Myometrial cell (primary cell): ENCODE data around the gene ZNF177. TPM values are rescaled to one million over a fixed set of nuclear protein-coding genes. Genes with fewer than 3 reads are reported as not detected.

ENCODE experiments used
- total RNA-seq: library from RNA; depleted of rRNA; stranded (reverse); fragments of >200 nt; gene quantifications from 2 replicates; pipeline ENCODE4 v1.2.3, GENCODE V29; 2015

Gene ZNF177
- total RNA-seq, result 0.29 and 0.71 TPM in 2 replicates

GRCh38 chr19:9362905-9363304 is at the start of gene ZNF177:
Gene ZNF177, plus strand, starts transcription at chr19:9363013. Its CDS starts 15,299 bp downstream, at chr19:9378312.

GRCh38 chr19:9323919-9324583 is 38.8 kb upstream of the ZNF177 start, which contains the start of gene ZNF559:
Gene ZNF559, plus strand, starts transcription at chr19:9324179. Its CDS starts 14,371 bp downstream, at chr19:9338550.

Other genes starting within 250 kb of the ZNF177 start
- gene OR7G1, start 247.2 kb upstream of the ZNF177 start, total RNA-seq, result not detected in 2 replicates
- gene OR7G3, start 236.1 kb upstream of the ZNF177 start, total RNA-seq, result not detected in 2 replicates
- gene ZNF317, start 222.6 kb upstream of the ZNF177 start, total RNA-seq, result 9.5 and 10.6 TPM in 2 replicates
- gene OR7D2, start 184.0 kb upstream of the ZNF177 start, total RNA-seq, result not detected in 2 replicates
- not detected in 2 replicates for gene OR7D4, start 143.4 kb upstream of the ZNF177 start, total RNA-seq
- not detected in 2 replicates for gene OR7E24, start 112.1 kb upstream of the ZNF177 start, total RNA-seq
- 10.8 and 32.9 TPM in 2 replicates for gene ZNF699, start 53.2 kb upstream of the ZNF177 start, total RNA-seq
- gene ZNF559, start 38.8 kb upstream of the ZNF177 start, total RNA-seq, result 3.2 and 6.6 TPM in 2 replicates
- 5.3 and 8.1 TPM in 2 replicates for gene ZNF266, start 72.6 kb downstream of the ZNF177 start, total RNA-seq
- 0.29 and 0.53 TPM in 2 replicates for gene ZNF560, start 135.6 kb downstream of the ZNF177 start, total RNA-seq
- gene ZNF426, start 175.6 kb downstream of the ZNF177 start, total RNA-seq, result 9.2 and 9.7 TPM in 2 replicates
- 13.8 and 17.4 TPM in 2 replicates for gene ZNF121, start 221.5 kb downstream of the ZNF177 start, total RNA-seq